Astrocyte (in vitro differentiated cells and primary cell): ENCODE data around the gene FHL2.

ENCODE experiments used
- EZH2 ChIP-seq: IDR thresholded peaks from 2 replicates; pipeline ENCODE4 v1.6.1; 2012; ENCODE audit warnings: mild to moderate bottlenecking, low read length, inconsistent platforms; ENCODE audit not compliant: insufficient read depth
- TF ChIP-seq, protein P1 (sequence below): IDR thresholded peaks from 2 replicates; pipeline ENCODE4 v1.5.1; 2011; ENCODE audit warnings: low read depth, mild to moderate bottlenecking, inconsistent platforms, low read length, moderate library complexity; ENCODE audit not compliant: insufficient read depth

DNA sequence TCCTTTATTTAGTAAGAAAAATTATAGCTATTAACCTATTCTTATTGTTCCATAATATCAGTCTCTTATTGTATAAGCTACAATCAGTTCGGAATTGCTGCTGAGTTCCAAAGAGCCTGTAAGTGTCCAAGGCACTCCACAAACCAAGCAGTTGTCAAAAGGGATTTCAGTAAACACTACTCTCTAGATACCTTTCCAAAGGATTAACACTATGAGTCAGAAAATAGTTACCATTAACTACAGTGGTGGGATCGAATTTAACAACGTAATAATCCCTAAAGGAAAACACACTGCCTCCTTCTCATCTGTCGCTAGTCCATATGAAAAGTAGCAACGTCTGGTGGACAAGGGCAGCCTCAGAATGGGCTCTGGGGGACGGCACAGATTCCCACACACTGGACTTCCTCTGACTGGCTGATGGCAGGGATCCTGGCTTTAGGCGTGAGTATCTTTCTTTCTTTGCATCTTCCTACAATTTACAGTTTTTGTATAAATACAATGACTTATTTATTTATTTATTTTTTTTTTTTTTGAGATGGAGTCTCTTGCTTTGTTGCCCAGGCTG, 78.1 kb downstream of the FHL2 start:
- no peak for TF ChIP-seq EZH2
- TF ChIP-seq, protein P1, sequence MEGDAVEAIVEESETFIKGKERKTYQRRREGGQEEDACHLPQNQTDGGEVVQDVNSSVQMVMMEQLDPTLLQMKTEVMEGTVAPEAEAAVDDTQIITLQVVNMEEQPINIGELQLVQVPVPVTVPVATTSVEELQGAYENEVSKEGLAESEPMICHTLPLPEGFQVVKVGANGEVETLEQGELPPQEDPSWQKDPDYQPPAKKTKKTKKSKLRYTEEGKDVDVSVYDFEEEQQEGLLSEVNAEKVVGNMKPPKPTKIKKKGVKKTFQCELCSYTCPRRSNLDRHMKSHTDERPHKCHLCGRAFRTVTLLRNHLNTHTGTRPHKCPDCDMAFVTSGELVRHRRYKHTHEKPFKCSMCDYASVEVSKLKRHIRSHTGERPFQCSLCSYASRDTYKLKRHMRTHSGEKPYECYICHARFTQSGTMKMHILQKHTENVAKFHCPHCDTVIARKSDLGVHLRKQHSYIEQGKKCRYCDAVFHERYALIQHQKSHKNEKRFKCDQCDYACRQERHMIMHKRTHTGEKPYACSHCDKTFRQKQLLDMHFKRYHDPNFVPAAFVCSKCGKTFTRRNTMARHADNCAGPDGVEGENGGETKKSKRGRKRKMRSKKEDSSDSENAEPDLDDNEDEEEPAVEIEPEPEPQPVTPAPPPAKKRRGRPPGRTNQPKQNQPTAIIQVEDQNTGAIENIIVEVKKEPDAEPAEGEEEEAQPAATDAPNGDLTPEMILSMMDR = no peak
